SK-MEL-5 (cell line): Measurements from ENCODE around the gene EXOG. TPM values are rescaled to one million over a fixed set of nuclear protein-coding genes. Genes with fewer than 3 reads are reported as not detected.
A peak's percentile ranks its signal among the peaks of the same experiment; 100 is the strongest.

ENCODE experiments used
- DNase-seq: peaks from one replicate; pipeline ENCODE4 v3.0.0-alpha.2; 2016; ENCODE audit warnings: low read depth, low spot score
- in situ Hi-C: cut with HindIII; loops from 2 replicates; pipeline ENCODE4 v1.10.0; 2016; ENCODE audit warnings: low sequenced_read_pairs, high pct_unique_total_duplicates, low pct_unique_long_range_greater_than_20kb
- total RNA-seq: library from RNA; depleted of rRNA; stranded (reverse); fragments of >200 nt; shearing (Covaris generic); gene quantifications from 2 replicates; pipeline ENCODE4 v1.2.3, GENCODE V29; 2014

The EXOG gene
- total RNA-seq, 1 experiment from 2014 or later = 6.1 TPM

DNA sequence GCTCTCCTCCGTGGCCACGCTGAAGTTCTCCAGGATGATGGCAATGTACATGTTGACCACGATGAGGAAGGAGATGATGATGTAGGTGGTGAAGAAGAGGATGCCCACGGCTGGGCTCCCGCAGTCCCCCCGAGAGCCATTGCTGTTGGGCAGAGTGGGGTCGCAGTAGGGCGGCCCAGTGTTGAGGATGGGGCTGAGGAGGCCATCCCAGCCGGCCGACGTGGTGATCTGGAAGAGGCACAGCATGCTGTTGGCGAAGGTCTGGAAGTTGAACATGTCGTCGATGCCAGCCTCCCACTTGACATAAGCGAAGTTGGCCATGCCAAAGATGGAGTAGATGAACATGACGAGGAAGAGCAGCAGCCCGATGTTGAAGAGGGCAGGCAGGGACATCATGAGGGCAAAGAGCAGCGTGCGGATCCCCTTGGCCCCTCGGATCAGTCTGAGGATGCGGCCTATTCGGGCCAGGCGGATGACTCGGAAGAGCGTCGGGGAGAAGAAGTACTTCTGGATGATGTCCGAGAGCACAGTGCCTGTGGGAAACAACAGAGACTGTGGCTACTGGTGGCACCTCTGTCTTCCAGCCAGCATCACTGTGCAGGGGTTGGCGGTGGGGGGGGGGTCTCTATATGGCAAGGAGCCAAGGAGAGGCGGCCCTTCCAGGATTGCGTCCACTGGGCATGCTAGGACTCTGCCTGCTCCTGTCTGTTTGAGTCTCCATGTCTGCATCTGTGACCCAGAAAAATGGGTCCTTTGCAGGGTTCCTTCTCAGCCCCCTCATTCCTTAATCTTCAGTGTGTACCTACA is 55.1 kb downstream of the EXOG start:
- no peak for DNase-seq

GRCh38 chr3:38552364-38552763 is 56.2 kb downstream of the EXOG start:
- DNase-seq = no peak
- in situ Hi-C loops = no loop called here

More for the DNA sequence above, 55.1 kb downstream of the EXOG start:
- in situ Hi-C loops = no loop called here

DNA sequence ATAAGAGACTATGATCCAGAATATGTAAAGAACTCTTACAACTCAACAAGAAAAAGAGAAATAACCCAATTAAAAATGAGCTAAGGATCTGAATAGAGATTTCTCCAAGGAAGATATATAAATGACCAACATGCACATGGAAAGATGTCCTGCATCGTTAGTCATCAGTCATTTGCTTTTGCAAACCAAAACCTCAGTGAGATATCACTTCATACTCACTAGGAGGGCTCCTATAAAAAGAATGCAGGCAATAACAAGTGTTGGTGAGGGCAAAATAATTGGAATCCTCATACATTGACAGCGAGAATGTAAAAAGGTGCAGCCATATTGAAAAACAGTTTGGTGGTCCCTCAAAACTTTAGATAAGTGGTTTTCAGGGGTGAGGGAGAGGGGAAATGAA is 56.9 kb downstream of the EXOG start:
- in situ Hi-C loops = no loop called here
- DNase-seq = no peak

GRCh38 chr3:38554127-38554827 is 58.1 kb downstream of the EXOG start:
- DNase-seq = no peak
- in situ Hi-C loops = no loop called here

DNA sequence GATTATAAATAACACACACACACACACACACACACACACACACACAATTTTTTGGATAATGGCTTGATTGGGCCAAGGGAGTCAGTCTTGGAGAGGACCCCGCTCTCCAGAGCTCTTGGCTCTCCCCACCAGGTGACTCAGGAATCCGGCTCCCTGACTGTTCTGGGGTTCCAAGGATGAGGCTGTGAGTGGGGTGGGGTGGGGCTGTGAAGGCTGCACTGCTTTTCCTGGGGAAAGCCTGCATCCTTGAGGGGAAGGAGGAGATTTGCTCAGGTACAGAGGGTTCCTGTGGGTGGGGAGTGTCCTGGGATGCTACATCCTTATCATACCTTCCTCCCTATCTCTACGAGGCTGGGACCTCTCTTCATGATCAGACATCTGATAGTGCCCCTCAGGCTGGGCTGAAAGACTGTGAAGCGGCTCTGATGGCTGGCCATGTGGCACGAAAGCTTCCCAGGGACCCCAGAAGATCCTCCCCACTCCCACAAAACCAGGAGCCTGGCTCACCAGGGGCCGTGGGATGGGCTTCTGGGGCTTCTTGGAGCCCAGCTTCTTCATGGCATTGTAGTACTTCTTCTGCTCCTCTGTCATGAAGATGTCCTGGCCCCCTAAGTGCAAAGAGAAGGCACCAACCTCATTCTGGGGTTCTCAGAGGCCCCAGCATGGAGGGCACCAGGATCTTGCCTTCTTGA is 59.2 kb downstream of the EXOG start:
- in situ Hi-C loops = no loop called here
- DNase-seq = no peak

GRCh38 chr3:38555926-38556325 is 59.8 kb downstream of the EXOG start:
- in situ Hi-C loops = no loop called here
- DNase-seq = no peak

DNA sequence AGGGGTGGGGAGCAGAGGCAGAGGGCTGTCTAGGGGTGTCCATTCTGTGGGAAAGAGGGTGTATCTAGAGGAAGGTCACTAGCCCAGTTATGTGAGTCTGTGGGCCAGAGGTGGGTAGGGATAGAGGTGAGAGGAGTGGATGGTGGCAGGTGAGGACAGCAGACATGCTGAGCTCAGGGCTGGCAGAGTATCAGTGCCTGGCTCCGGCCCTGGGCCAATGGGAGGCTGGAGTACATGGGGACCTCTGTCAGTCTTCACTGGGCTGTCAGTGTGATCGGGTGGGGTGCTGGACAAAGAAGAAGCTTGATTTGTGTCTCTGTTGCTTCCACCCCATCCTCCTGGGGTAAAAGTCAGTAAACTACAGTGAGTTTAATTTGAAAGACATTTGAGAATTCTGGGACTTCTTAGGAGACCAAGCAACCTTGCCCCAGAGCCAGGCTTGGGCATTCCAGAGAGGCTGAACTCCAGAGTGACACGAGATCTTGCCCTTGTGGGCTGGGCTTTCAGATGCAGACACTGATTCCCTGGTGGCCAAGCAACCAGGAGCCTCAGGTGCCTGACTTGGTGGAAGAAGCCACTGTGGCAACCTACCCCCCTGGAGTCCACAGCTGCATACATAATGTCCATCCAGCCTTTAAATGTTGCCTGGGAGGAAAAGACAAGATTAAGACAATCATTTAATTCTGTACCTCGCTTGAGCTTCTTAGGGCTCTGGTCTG is 60.7 kb downstream of the EXOG start:
- in situ Hi-C loops = no loop called here
- no peak for DNase-seq

GRCh38 chr3:38558864-38559263 is 62.7 kb downstream of the EXOG start:
- in situ Hi-C loops = no loop called here

GRCh38 chr3:38560284-38560683 is 64.1 kb downstream of the EXOG start:
- DNase-seq = no peak
- in situ Hi-C loops = no loop called here

More at GRCh38 chr3:38558864-38559263, 62.7 kb downstream of the EXOG start:
- peak; percentile 83 for DNase-seq

DNA sequence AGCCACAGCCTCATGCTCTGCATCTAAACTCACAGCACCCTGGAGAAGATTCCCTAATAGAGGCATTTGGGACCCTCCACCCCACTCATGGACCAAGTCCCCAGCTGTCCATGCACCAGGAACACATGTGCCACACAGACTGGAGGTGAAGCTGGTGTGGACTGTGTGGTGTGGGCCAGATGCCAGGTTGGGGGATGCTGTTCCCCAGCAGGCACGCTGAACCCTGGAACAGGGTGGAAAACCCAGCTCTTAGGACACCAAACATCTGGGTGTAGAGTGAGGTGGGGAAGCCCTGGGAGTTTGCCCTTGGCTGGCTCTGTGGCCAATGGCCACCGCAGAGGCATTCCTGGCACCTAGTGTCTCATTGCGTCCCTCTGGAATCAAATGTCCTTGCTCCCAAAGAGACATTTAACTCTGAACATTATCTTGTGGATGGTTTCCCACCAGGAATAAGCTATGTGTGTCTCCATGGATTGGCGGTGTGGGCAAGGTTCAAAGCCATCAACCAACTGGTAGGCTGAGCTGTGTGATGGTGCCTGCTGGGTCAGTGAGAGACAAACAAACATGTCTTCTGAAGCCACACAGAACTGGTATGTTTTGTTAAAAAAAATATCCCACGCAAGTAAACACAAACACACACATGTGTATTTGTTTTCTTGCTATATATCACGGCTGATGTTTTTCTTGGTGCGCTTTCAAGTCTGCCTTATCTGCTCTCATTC is 65.0 kb downstream of the EXOG start:
- in situ Hi-C loops = no loop called here
- DNase-seq = no peak

- in situ Hi-C loops = no loop called here
Observed at GRCh38 chr3:38561746-38562466, 65.8 kb downstream of the EXOG start.

GRCh38 chr3:38562467-38562925 is 66.4 kb downstream of the EXOG start:
- in situ Hi-C loops = no loop called here
- DNase-seq = no peak

More at GRCh38 chr3:38561746-38562466, 65.8 kb downstream of the EXOG start:
- no peak for DNase-seq

GRCh38 chr3:38563070-38563885 is 67.1 kb downstream of the EXOG start:
- in situ Hi-C loops = no loop called here
- DNase-seq = no peak

DNA sequence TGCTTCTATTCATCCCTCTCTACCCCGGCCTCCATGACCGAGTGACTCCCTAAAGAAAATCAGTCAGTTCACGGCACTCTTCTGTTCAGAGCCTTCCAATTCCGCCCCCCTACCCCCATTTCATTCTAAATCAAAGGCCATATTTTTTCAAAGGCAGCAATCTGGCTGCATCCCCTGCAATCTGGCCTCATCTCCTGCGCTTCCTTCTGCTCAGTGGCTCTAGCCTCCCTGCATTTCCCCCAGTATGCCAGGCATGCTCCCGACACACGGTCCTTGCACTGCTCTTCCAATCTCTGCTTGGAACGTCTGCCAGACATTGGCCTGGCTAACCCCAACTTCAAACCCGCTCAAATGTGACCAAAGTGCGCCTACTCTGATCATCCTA is 67.7 kb downstream of the EXOG start:
- no peak for DNase-seq
- in situ Hi-C loops = no loop called here

GRCh38 chr3:38564631-38565338 is 68.6 kb downstream of the EXOG start:
- in situ Hi-C loops = no loop called here
- DNase-seq = no peak
